Measurements from ENCODE around the gene RBKS. TPM values are rescaled to one million over a fixed set of nuclear protein-coding genes. Genes with fewer than 3 reads are reported as not detected.
A peak's percentile ranks its signal among the peaks of the same experiment; 100 is the strongest.

The RBKS gene
- total and polyA plus RNA-seq, 2 of the 13 experiments (the other 11 are each of a cell fraction or from before 2014, with no cell fraction given): 7.7 to 8.3 TPM

DNA sequence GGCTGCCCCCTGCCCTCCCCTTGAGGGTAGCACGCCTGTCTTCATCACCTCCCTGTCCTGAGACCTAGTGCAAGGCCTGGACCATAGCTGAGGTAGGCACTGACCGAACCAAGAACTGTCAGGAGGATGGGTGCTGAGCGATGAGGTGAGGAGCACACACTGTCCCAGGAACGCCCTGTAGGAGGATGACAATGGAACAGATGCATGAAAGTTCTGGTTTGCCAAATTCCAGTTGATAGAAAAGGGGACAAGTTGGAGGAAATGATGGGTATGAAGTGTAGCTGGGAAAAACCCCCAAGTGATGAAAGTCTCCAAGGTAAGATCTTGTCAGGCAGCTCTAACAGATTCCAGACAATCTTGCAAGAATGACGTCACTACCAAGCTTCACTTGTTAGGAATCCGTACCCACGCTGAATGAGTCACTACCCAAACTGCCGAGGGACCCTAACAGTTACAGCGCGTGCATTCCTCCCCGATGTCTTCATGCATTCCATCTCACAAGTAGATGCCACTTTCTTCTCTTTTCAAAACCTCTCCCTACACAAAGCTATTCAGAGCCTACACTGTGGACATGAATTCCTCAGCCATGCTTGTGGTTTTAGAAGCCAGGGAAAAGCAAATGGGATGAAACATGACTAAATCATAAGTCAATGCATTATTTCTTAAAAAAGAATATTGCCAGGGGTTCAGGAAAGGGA, 91.1 kb downstream of the RBKS start (continued):
- TF ChIP-seq, protein P1, sequence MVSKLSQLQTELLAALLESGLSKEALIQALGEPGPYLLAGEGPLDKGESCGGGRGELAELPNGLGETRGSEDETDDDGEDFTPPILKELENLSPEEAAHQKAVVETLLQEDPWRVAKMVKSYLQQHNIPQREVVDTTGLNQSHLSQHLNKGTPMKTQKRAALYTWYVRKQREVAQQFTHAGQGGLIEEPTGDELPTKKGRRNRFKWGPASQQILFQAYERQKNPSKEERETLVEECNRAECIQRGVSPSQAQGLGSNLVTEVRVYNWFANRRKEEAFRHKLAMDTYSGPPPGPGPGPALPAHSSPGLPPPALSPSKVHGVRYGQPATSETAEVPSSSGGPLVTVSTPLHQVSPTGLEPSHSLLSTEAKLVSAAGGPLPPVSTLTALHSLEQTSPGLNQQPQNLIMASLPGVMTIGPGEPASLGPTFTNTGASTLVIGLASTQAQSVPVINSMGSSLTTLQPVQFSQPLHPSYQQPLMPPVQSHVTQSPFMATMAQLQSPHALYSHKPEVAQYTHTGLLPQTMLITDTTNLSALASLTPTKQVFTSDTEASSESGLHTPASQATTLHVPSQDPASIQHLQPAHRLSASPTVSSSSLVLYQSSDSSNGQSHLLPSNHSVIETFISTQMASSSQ (IDR thresholded peaks at IDR 0.05; ENCODE audit: low read depth): no peak
- TF ChIP-seq, protein P1 (CRISPR knock-in tag; IDR thresholded peaks at IDR 0.05; ENCODE audit: borderline replicate concordance): no peak
- TF ChIP-seq, protein P2, sequence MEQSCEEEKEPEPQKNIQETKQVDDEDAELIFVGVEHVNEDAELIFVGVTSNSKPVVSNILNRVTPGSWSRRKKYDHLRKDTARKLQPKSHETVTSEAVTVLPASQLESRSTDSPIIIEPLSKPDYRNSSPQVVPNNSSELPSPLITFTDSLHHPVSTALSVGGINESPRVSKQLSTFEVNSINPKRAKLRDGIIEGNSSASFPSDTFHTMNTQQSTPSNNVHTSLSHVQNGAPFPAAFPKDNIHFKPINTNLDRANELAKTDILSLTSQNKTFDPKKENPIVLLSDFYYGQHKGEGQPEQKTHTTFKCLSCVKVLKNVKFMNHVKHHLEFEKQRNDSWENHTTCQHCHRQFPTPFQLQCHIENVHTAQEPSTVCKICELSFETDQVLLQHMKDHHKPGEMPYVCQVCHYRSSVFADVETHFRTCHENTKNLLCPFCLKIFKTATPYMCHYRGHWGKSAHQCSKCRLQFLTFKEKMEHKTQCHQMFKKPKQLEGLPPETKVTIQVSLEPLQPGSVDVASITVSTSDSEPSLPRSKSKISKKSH (CRISPR knock-in tag; IDR thresholded peaks at IDR 0.05; ENCODE audit: borderline replicate concordance): no peak
- no peak for TF ChIP-seq BHLHE40 (IDR thresholded peaks at IDR 0.05; ENCODE audit: low read length)
- no peak for TF ChIP-seq HCFC1 (IDR thresholded peaks at IDR 0.05; ENCODE audit: low read depth, low read length)
- peak; percentile 95 for TF ChIP-seq CREB1 (IDR thresholded peaks at IDR 0.05)
- TF ChIP-seq CREB1 (CRISPR knock-in tag; IDR thresholded peaks at IDR 0.05): no peak
- TF ChIP-seq, protein P3, sequence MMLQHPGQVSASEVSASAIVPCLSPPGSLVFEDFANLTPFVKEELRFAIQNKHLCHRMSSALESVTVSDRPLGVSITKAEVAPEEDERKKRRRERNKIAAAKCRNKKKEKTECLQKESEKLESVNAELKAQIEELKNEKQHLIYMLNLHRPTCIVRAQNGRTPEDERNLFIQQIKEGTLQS (CRISPR knock-in tag; IDR thresholded peaks at IDR 0.05): peak; percentile 89
- TF ChIP-seq, protein P4, sequence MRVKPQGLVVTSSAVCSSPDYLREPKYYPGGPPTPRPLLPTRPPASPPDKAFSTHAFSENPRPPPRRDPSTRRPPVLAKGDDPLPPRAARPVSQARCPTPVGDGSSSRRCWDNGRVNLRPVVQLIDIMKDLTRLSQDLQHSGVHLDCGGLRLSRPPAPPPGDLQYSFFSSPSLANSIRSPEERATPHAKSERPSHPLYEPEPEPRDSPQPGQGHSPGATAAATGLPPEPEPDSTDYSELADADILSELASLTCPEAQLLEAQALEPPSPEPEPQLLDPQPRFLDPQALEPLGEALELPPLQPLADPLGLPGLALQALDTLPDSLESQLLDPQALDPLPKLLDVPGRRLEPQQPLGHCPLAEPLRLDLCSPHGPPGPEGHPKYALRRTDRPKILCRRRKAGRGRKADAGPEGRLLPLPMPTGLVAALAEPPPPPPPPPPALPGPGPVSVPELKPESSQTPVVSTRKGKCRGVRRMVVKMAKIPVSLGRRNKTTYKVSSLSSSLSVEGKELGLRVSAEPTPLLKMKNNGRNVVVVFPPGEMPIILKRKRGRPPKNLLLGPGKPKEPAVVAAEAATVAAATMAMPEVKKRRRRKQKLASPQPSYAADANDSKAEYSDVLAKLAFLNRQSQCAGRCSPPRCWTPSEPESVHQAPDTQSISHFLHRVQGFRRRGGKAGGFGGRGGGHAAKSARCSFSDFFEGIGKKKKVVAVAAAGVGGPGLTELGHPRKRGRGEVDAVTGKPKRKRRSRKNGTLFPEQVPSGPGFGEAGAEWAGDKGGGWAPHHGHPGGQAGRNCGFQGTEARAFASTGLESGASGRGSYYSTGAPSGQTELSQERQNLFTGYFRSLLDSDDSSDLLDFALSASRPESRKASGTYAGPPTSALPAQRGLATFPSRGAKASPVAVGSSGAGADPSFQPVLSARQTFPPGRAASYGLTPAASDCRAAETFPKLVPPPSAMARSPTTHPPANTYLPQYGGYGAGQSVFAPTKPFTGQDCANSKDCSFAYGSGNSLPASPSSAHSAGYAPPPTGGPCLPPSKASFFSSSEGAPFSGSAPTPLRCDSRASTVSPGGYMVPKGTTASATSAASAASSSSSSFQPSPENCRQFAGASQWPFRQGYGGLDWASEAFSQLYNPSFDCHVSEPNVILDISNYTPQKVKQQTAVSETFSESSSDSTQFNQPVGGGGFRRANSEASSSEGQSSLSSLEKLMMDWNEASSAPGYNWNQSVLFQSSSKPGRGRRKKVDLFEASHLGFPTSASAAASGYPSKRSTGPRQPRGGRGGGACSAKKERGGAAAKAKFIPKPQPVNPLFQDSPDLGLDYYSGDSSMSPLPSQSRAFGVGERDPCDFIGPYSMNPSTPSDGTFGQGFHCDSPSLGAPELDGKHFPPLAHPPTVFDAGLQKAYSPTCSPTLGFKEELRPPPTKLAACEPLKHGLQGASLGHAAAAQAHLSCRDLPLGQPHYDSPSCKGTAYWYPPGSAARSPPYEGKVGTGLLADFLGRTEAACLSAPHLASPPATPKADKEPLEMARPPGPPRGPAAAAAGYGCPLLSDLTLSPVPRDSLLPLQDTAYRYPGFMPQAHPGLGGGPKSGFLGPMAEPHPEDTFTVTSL (CRISPR knock-in tag; IDR thresholded peaks at IDR 0.05; ENCODE audit: borderline replicate concordance): no peak
- TF ChIP-seq, protein P5, sequence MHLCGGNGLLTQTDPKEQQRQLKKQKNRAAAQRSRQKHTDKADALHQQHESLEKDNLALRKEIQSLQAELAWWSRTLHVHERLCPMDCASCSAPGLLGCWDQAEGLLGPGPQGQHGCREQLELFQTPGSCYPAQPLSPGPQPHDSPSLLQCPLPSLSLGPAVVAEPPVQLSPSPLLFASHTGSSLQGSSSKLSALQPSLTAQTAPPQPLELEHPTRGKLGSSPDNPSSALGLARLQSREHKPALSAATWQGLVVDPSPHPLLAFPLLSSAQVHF (CRISPR knock-in tag; IDR thresholded peaks at IDR 0.05): no peak
- TF ChIP-seq ATF7-NPFF (CRISPR knock-in tag; IDR thresholded peaks at IDR 0.05; ENCODE audit: low read depth): no peak
- TF ChIP-seq, protein P6, sequence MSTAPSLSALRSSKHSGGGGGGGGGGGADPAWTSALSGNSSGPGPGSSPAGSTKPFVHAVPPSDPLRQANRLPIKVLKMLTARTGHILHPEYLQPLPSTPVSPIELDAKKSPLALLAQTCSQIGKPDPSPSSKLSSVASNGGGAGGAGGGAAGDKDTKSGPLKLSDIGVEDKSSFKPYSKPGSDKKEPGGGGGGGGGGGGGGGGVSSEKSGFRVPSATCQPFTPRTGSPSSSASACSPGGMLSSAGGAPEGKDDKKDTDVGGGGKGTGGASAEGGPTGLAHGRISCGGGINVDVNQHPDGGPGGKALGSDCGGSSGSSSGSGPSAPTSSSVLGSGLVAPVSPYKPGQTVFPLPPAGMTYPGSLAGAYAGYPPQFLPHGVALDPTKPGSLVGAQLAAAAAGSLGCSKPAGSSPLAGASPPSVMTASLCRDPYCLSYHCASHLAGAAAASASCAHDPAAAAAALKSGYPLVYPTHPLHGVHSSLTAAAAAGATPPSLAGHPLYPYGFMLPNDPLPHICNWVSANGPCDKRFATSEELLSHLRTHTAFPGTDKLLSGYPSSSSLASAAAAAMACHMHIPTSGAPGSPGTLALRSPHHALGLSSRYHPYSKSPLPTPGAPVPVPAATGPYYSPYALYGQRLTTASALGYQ (CRISPR knock-in tag; IDR thresholded peaks at IDR 0.05): no peak
- TF ChIP-seq FOSL1 (CRISPR knock-in tag; IDR thresholded peaks at IDR 0.05; ENCODE audit: borderline replicate concordance): 0 out of 2 replicates have a peak, but pooled peaks have one; percentile 54

Data from HepG2 (cell line).